HG03103 (cell line): ENCODE data around the gene ZNF568.

Experiments
- ATAC-seq: cut with Tn5 transposase; IDR thresholded peaks from one replicate; pipeline ENCODE4 v1.9.1; 2021; ENCODE audit warnings: low read depth; ENCODE audit not compliant: unreplicated experiment

The ZNF568 gene

DNA sequence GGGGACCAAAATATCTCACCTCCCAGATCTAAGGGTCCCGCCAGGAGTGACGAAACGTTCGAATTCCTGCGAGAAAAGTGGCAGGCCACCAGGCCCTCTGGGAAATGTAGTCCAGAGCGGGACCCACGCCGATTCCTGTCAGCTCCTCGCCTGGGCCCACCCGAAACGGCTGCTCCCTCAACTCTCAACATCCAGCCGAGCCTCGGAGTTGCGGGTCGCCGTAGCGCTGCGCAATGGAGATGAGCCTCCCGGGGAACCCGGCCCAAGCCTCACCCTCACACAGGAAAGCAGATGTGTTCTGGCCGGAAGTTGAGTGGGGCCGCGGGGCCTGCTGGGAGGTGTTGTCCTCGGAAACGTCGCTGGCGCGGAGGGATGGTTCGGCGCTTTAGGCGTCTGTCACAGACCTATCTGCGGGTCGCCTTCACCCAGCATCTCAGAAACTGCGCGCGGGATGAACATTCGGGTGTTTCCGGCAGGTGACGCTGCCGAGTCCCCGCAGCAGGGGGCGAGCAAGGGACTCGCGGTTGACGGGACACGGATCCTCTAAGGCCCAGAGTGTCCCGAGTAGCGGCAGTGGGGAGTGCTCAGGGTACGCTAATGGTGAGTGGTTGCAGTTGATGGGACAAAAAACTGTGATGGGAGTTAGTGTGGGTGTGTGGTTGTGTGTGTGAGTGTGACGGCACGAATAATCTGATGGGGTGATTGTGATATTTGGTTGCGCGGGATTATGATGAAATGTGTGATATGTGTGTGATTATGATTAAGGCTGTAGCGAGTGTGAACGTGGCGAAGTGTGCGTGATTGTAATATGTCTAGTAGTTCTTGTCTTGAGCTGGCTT, at the start of gene ZNF568, which contains the start of gene ZNF829:
ZNF568 (plus strand) TSS at position 341 of the 839 bp plus-strand sequence. CDS start 6,439 bp downstream, outside the sequence.
ZNF829 (minus strand) TSS at position 300 of the 839 bp plus-strand sequence. CDS start 1,124 bp downstream, outside the sequence.
- ATAC-seq = peak; percentile 84

DNA sequence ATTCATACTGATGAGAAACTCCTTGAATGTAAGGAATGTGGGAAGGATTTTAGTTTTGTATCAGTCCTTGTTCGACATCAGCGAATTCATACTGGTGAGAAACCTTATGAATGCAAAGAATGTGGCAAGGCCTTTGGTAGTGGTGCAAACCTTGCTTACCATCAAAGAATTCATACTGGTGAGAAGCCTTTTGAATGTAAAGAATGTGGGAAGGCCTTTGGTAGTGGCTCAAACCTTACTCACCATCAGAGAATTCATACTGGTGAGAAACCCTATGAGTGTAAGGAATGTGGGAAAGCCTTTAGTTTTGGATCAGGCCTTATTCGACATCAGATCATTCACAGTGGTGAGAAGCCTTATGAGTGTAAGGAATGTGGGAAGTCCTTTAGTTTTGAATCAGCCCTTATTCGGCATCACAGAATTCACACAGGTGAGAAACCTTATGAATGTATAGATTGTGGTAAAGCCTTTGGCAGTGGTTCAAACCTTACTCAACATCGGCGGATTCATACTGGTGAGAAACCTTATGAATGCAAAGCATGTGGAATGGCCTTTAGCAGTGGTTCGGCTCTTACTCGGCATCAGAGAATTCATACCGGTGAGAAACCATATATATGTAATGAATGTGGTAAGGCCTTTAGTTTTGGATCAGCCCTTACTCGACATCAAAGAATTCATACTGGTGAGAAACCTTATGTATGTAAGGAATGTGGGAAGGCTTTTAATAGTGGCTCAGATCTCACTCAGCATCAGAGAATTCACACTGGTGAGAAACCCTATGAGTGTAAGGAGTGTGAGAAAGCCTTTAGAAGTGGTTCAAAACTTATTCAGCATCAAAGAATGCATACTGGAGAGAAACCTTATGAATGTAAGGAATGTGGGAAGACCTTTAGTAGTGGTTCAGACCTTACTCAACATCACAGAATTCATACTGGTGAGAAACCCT, 38.9 kb upstream of the ZNF568 start:
- no peak for ATAC-seq

DNA sequence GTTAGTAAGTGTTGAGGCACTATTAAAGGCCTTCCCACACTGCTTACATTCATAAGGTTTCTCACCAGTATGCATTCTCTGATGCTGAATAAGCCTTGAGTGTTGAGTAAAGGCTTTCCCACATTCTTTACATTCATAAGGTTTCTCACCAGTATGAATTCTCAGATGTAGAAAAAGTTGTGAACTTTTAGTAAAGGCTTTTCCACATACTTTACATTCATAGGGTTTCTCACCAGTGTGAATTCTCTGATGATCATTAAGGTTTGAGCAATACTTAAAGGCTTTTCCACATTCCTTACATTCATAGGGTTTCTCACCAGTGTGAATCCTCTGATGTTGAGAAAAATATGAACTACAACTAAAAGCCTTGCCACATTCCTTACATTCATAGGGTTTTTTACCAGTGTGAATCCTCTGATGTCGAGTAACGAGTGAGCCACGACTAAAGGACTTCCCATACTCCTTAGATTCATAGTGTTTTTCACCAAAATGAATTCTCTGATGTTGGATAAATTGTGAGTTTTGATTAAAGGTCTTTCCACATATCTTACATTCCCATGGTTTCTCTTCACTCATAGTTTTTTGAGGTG, 24.3 kb upstream of the ZNF568 start:
- ATAC-seq = no peak

DNA sequence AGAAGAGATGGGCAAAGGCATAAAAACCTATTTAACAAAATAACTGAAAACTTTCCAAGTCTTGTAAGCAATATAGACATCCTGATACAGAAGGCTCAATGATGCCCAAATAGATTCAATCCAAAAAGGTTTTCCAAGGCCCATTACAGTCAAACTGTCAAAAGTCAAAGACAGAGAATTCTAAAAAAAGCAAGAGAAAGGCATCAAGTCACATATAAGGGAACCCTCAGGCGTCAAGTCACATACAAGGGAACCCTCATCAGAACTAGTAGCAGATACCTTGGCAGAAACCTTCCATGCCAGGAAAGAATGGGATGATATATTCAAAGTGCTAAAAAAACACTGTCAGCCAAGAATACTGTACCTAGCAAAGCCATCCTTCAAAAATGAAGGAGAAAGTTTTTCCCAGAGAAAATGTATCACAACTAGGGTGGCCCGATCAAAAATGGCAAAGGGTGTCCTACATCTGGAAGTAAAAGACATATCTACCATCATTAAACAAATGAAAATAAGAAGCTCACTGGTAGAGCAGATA, 21.2 kb upstream of the ZNF568 start:
- no peak for ATAC-seq

DNA sequence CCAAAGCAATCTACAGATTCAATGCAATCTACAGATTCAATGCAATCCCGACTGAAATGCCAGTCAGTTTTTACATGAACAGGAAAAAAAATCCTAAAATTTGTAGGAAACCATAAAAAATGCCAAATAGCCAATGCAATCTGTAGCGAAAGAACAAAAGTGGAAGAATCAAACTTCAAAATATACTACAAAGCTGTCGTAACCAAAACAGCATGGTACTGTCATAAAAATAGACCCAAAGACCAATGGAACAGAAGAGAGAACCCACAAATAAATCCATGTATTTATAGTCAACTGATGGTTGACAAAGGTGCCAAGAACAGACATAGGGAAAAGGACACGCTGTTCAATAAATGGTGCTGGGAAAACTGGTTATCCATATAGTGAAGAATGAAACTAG, 17.7 kb upstream of the ZNF568 start:
- ATAC-seq = no peak

DNA sequence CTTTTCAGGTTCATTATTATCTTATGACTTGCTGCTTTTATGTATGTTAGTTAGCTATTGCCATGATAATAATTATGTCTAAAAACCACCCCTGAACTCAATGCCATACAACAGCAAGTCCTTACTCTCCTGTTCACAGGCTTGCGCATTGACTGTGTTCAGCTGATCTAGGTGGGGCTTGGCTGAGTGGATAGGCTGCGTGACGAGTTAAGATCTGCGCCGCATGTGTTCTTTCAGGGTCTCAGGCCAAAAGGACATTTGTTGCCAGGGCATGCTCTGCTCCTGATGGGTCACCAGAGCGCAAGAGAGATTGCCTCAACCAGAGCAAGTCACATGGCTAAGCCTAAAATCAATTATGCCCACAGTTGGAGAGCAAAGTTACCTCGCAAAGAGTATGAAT, 859 bp downstream of the ZNF568 start:
- no peak for ATAC-seq

DNA sequence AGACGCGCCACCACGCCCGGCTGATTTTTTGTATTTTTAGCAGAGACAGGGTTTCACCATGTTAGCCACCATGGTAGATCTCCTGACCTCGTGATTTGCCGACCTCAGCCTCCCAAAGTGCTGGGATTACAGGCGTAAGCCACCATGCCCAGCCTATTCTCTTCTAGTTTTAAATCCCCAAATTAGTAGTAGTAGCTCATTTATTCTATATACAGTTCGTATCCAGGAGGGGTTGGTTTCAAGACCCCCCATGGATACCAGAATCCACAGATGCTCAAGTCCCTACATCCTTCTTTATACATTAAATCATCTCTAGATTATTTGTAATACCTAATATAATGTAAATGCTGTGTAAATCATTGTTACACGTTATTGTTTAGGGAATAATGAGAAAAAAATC, 2.0 kb downstream of the ZNF568 start:
- ATAC-seq = no peak

DNA sequence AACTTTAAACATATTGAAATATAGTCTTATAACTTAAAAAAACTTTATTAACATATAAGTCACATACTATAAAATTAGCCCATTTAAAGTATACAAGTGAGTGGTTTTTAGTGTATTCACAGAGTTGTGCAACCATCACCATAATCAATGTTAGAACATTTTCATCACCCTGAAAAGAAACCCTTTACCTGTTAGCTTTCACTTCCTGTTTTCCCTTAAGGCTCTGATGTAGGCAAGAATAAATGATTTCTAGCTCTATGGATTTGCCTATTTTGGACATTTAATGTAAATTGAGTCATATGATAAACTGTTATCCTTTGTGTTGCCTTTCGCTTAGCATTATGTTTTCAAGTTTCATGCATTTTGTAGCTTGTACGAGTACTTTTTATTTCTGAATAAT, 15.6 kb downstream of the ZNF568 start:
- ATAC-seq = no peak

DNA sequence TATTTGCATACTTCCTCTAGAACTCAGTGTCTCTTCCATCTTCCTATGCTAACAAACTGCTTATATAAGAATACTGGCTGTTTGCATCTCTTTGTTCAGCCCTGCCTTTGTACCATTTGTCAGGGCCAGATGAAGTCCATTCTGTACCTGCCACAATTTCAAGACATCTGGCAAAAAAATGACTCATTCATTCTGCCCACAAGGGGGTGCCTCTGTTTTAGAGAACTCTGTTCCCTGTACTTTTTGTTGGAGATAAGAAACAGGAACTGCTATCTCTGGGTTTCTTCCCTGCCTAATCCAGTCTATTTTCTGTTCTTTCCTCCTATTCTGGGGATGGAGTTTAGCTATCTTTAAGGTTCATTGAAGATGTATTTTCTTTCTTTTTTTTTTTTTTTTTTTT, 23.0 kb downstream of the ZNF568 start:
- ATAC-seq = no peak

DNA sequence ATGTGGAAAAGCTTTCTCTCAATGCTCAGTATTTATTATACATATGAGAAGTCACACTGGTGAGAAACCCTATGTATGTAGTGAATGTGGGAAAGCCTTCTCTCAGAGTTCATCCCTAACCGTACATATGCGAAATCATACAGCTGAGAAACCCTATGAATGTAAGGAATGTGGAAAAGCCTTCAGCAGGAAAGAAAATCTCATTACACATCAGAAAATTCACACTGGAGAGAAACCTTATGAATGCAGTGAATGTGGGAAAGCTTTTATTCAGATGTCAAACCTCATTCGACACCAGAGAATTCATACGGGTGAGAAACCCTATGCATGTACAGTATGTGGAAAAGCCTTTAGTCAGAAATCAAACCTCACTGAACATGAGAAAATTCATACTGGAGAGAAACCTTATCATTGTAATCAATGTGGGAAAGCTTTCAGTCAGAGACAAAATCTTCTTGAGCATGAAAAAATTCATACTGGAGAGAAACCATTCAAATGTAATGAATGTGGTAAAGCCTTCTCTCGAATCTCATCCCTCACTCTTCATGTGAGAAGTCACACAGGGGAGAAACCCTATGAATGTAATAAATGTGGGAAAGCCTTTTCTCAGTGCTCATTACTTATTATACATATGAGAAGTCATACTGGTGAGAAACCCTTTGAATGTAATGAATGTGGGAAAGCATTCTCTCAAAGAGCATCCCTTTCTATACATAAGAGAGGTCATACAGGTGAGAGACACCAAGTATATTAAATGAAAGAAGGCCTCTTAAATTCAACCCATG, 34.4 kb downstream of the ZNF568 start:
- ATAC-seq = no peak

DNA sequence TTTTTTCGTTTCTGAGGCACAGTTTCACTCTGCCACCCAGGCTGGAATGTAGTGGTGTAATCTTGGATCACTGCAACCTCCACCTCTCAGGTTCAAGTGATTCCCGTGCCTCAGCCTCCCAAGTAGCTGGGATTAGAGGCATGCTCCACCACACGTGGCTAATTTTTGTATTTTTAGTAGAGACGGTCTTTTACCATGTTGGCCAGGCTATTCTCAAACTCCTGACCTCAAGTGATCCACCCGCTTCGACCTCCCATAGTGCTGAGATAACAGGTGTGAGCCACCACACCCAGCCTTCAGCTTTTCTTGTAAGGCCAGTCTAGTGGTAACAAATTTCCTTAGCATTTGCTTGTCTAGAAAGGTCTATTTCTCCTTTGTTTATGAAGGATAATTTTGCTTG, 46.2 kb downstream of the ZNF568 start:
- ATAC-seq = no peak

DNA sequence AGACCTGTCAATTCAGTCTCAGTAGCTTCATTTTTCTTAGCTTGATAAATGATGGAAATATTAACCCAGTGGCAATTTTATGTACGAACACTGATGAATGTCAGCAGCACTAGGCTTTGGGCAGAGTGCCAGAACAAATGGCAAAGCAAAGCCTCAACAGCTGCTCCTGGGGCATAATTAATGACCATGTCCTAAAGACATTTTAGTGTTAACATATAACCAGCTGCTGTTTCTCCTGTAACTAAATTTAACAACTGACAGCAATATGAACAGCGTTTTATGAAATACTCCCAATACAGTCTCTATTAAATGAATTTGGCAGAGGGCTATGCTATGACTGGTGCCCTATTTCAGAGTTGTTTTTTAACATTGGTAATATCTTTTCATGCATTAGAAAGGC, 47.1 kb downstream of the ZNF568 start:
- no peak for ATAC-seq

DNA sequence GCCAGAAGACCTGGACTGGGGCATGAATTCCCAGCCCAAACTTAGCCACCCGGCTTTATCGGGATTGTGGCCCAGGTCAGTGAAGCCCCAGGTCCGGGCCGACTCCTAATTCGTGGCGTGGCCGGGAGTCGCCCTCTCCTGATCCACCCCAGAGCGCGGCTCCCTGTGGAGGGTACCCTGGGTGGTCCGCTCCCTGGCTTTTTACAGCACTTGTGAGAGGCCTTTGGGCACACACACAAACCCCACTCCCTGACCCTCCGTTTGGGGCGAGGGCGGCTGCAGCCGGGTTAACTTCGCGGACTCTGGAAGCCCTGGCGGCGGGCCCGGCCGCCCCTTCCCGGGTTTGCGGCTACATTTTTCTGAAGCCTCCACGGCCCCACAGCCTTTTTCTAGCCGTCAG, 56.4 kb downstream of the ZNF568 start:
- ATAC-seq = no peak

DNA sequence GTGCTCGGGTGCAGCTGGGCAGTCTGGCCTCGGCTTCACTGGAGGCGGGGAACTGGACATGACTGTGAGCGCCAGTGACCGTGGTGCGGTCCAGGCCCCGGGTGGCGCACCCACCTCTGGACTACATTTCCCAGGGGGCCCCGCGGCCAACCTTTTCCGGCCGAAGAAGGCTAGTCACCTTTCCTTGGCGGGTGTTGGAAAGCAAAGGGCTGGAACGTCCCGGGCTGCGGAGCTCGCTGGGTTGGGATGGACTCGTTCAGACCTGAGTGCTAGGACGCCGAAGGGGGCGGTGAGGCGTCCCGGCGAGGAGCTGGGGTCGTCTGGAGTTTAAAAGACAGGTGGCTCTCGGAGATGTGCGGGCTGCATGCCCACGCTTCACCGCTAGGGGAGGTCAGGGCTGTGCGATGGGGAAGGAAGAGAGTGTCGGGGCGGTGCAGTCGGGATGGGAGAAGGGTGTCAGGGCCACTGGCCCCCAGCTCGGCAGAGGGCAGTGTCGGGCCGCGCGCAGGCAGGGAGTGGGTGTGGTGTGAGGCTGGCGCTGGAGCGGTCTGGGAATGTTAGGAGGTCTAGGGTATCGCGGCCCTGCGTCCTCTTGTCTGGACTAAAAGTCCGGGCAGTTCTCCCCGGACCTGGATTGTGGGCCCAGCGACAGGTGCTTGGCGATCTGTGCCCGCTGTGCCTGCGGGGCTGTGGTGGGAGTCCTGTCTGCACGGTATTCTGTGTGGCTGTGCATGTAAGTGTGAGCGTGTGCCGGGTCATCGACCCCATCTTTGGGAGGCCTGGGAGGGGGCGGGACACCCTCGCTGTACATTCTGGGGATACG, 57.1 kb downstream of the ZNF568 start:
- no peak for ATAC-seq

DNA sequence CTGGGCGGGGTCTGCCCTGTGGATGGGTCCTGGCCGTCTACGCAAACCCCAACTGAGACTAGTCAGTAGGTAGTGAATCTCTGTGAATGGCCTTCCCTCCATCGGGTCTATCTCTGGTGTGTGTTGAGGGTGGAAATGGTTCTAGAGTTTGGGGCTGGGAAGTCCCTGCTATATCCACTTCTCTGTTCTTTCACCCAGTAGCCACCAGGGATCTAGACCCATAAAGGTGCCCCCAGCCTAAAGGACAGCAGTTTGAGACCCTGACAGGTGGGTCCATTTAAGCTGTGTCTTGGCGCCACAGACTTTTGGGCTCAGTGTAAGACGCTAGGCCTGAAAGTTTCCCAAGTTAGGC, 57.7 kb downstream of the ZNF568 start:
- ATAC-seq = no peak

DNA sequence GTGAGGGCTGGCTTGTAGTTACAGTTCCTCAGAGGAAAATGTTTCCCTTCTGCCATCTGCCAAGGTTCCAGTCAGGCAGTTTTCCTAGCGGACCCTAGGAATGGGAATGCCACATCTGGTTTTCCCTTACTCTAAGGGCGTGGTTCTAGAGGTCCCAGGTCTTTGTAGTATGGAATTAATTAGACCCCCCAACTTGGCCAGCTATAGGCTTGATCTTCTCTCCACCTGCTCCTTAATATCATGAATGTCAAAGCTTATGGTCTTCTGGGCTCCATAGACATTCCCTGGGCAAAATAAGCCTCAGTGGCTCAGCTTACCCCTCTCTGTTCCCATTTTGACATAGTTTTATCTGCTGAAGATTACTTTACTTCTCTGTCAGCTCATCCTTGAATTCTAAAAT, 70.0 kb downstream of the ZNF568 start:
- no peak for ATAC-seq

DNA sequence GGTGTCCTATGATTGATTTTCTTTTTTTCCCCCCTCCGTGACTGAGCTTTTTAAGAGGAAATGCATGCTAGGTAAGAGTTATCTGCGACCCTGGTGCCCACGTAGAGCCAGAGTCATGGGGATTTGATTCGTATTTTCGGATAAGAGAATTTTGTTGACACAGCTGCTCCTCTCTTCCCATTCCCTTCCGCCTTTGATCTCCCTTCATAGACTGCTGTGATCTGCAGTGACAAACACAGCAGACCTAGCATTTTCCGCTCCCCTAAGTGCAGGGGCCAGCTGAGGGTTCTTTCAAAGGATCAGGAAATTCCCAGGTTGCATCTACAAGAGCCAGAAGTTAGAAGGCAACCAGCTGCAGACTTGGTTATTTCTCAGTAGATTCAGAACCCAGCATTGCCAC, 70.5 kb downstream of the ZNF568 start:
- ATAC-seq = no peak

DNA sequence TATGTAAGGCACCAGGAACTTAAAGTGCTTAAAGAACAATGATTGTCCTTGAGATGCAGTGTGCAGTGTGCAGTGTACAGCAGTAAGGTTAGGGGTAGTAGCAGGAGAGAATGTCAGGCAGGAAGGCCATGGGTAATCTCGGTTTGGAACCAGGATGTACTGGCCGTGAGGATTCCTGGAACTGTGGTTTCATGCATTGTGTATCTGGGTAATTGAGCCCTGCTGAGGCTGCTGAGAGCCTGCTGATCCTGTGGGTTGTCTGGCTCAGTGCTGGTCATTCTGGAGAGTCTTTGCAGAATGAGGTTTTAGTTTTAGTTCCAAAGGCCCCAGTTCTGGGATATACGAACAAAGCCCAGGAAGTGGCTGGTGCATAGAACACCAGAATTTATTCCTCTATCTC, 71.0 kb downstream of the ZNF568 start:
- ATAC-seq = no peak

DNA sequence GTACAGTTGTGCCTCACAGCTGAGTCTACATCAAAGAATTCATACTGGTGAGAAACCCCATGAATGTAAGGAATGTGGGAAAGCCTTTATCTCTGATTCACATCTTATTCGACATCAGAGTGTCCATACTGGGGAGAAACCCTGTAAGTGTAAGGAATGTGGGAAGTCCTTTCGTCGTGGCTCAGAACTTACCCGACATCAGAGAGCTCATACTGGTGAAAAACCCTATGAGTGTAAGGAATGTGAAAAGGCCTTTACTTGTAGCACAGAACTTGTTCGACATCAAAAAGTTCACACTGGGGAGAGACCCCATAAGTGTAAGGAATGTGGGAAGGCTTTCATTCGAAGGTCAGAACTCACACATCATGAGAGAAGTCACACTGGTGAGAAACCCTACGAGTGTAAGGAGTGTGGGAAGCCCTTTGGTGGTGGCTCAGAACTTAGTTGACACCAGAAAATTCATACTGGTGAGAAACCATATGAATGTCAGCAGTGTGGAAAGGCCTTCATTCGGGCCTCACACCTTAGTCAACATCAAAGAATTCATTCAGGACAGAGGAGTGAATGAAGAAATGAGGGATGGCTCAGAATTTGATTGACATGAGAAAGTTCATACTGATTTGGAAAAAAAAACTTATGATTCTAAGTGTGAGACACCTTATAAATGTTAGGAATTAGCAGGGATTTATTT, 81.2 kb downstream of the ZNF568 start:
- no peak for ATAC-seq
